WI38 (cell line): ENCODE results near the gene CAPN7.
"Not testable (repeated sequence)": the region's sequence is repeated elsewhere in the genome, so short reads cannot be mapped to it uniquely, and the experiment has no call there.

ENCODE experiments used
- H3K4me3 ChIP-seq: 2 replicates; pipeline ENCODE4 v1.5.1; 2011; ENCODE audit warnings: low read depth, mild to moderate bottlenecking, control low read depth, low read length
- CTCF ChIP-seq: IDR thresholded peaks from 2 replicates; pipeline ENCODE4 v1.5.1; 2012; ENCODE audit warnings: low read depth, mild to moderate bottlenecking, control low read depth, low read length

CAPN7 gene

GRCh38 chr3:15181963-15182362 is 24.1 kb upstream of the CAPN7 start:
- no peak overlapping the region for H3K4me3 ChIP-seq
- TF ChIP-seq CTCF: no peak

GRCh38 chr3:15183011-15183410 is 23.0 kb upstream of the CAPN7 start:
- no peak overlapping the region for H3K4me3 ChIP-seq
- TF ChIP-seq CTCF: no peak

GRCh38 chr3:15185404-15185803 is 20.6 kb upstream of the CAPN7 start:
- no peak for TF ChIP-seq CTCF

GRCh38 chr3:15186101-15186476 is 20.0 kb upstream of the CAPN7 start:
- no peak for TF ChIP-seq CTCF
- H3K4me3 ChIP-seq: no peak overlapping the region

More at GRCh38 chr3:15185404-15185803, 20.6 kb upstream of the CAPN7 start:
- no peak overlapping the region for H3K4me3 ChIP-seq

- not testable (repeated sequence) for H3K4me3 ChIP-seq
These were observed 19.4 kb upstream of the CAPN7 start for GRCh38 chr3:15186477-15187164.

- no peak overlapping the region for H3K4me3 ChIP-seq
- no peak for TF ChIP-seq CTCF
These were observed 8.6 kb upstream of the CAPN7 start for GRCh38 chr3:15197340-15198029.

GRCh38 chr3:15198686-15199085 is 7.4 kb upstream of the CAPN7 start:
- no peak for TF ChIP-seq CTCF
- no peak overlapping the region for H3K4me3 ChIP-seq
